ENCODE measurements around the gene SELL.
A peak's percentile ranks its signal among the peaks of the same experiment; 100 is the strongest.
"Not testable (repeated sequence)": the region's sequence is repeated elsewhere in the genome, so short reads cannot be mapped to it uniquely, and the experiment has no call there.

Gene SELL

DNA sequence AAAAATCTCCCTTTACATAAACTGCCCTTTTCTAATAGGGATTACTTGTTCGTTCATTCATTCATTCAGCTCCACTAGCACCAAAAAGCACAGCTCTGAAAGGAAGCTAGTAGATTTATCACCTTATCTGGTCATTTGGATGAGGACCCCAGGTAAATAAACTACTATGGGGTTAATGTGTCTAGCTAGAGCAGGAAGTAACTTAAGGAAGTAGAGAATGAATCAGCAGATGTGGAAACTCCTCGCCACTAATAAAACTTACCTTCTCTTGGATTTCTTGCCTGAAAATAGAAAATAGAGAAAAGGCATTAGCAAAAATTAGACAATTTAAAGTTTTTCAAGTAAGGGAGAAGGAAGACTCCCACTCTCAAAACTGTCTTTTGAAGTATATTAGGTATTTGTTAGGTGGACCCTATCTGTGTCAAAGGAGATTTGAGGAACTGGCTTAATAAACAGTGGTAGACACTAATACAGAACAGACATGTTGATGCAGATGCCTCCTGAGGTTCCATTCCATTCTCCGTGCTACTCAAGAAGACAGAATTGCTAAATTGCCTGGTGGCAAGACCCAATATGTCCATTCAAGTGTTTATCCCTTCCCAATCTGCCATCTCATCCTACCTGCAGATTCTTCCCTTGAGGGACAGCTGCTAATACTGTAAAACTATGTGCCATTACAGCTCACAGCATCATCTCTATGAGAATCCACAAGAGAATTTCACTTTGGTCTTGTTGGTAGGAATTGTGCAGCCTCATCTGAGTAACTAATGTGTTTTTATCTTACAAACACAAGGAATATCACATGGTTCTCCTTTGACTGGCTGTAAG lies 14.9 kb downstream of the SELL start:
- DNase-seq (ENCODE audit: low read depth), result peak; percentile 21
- no peak for TF ChIP-seq POLR2A (IDR thresholded peaks at IDR 0.05; ENCODE audit: extremely low read depth, insufficient read length)
- no peak for TF ChIP-seq CTCF (IDR thresholded peaks at IDR 0.05; ENCODE audit: low read depth, low read length)
- TF ChIP-seq MYC (IDR thresholded peaks at IDR 0.05; ENCODE audit: low read depth, low read length), result no peak
- TF ChIP-seq, protein P1, sequence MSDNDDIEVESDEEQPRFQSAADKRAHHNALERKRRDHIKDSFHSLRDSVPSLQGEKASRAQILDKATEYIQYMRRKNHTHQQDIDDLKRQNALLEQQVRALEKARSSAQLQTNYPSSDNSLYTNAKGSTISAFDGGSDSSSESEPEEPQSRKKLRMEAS (IDR thresholded peaks at IDR 0.05; ENCODE audit: low read depth, low read length), result no peak
- H3K4me3 ChIP-seq (ENCODE audit: low read depth, low read length), result no peak overlapping the region

DNA sequence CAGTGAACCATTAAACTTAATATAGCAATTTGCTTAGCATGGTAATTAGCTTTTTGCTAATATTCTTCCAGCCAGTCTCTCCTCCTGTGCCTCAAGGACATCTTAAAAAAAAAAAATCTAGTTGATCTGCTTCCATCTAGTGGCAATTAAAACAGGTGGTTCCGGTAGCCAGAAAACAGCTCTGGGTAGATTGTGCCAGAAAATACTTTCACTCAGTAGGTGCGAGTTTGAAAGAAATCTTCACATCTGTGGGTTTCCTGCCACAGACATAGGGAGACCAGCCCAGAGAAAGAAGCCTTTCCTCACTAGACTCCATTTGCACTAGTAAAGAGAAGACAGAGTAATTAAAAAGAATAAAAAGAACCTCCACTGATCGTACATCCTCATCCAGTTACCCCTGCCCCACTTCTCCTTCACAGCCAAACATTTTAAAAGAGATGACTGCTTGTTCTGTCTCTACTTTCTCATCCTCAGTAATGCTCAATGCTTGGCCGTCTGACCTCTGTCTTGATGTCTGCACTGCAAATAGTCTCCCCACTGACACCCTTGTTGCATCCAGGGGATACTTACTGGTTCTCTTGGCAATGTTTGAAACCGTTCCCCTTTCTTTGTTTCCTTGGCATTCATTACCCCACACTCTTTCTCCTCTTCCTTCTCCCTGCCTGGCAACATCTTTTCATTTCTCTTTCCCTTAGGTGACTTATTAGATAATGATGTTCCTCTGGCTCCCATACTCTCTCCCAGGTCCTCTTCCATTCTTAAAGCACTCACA lies 16.9 kb downstream of the SELL start:
- H3K4me3 ChIP-seq (ENCODE audit: low read depth, low read length), result no peak overlapping the region
- no peak for DNase-seq (ENCODE audit: low read depth)

GRCh38 chr1:169692756-169693460 lies 18.5 kb downstream of the SELL start:
- DNase-seq (ENCODE audit: low read depth), result no peak
- TF ChIP-seq CTCF (IDR thresholded peaks at IDR 0.05; ENCODE audit: low read depth, low read length) (no peak), MYC (IDR thresholded peaks at IDR 0.05; ENCODE audit: low read depth, low read length) (no peak), POLR2A (IDR thresholded peaks at IDR 0.05; ENCODE audit: extremely low read depth, insufficient read length) (no peak)
- TF ChIP-seq, protein P1 (IDR thresholded peaks at IDR 0.05; ENCODE audit: low read depth, low read length), result no peak
- H3K4me3 ChIP-seq (ENCODE audit: low read depth, low read length), result no peak overlapping the region

More for the DNA sequence above, 16.9 kb downstream of the SELL start:
- TF ChIP-seq CTCF (IDR thresholded peaks at IDR 0.05; ENCODE audit: low read depth, low read length) (no peak), POLR2A (IDR thresholded peaks at IDR 0.05; ENCODE audit: extremely low read depth, insufficient read length) (no peak), MYC (IDR thresholded peaks at IDR 0.05; ENCODE audit: low read depth, low read length) (no peak)
- TF ChIP-seq, protein P1 (IDR thresholded peaks at IDR 0.05; ENCODE audit: low read depth, low read length), result no peak

DNA sequence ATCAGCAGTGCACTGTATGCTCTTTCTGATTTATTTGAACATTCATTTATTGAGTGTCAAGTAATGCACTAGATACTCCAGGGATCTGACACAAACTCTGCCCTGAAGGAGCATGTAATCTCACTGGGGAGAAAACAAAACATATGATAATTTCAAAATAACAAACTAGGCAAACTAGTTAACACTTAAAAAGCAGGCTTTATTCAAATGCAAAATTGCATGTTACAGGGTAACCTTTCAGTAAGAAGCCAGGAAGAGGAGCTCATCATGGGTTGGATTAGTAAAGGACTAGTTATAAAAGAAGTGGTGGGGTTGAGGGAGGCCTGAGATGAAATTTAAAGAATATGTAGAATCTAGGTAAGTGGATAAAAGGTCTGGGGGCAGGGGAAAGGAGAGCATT lies 20.9 kb downstream of the SELL start:
- DNase-seq (ENCODE audit: low read depth), result no peak
- H3K4me3 ChIP-seq (ENCODE audit: low read depth, low read length), result no peak overlapping the region
- TF ChIP-seq CTCF (IDR thresholded peaks at IDR 0.05; ENCODE audit: low read depth, low read length) (no peak), MYC (IDR thresholded peaks at IDR 0.05; ENCODE audit: low read depth, low read length) (no peak), POLR2A (IDR thresholded peaks at IDR 0.05; ENCODE audit: extremely low read depth, insufficient read length) (no peak)
- TF ChIP-seq, protein P1 (IDR thresholded peaks at IDR 0.05; ENCODE audit: low read depth, low read length), result no peak

DNA sequence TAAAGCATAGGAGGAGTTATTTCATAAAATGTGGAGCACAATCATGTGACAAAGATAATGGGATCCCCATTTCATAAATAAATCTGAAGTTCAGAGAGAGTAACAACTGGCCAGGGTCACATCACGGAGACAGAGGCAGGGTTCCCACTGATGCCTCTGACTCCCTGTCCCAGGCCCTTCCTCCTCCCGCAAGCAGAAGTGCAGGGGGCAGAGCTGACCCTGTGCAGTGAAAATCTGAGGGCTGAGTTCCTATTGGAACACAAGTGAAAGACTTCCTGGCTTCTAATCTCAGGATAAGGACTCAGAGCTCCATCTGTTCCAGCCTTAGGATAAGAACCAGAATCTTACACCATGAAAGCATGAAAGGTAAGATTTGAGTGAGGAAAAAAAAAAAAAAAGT lies 22.0 kb downstream of the SELL start:
- no peak for TF ChIP-seq CTCF (IDR thresholded peaks at IDR 0.05; ENCODE audit: low read depth, low read length)
- TF ChIP-seq, protein P1 (IDR thresholded peaks at IDR 0.05; ENCODE audit: low read depth, low read length), result no peak
- TF ChIP-seq POLR2A (IDR thresholded peaks at IDR 0.05; ENCODE audit: extremely low read depth, insufficient read length), result no peak
- no peak for TF ChIP-seq MYC (IDR thresholded peaks at IDR 0.05; ENCODE audit: low read depth, low read length)
- DNase-seq (ENCODE audit: low read depth), result no peak
- no peak overlapping the region for H3K4me3 ChIP-seq (ENCODE audit: low read depth, low read length)

- not testable (repeated sequence) for DNase-seq (ENCODE audit: low read depth); H3K4me3 ChIP-seq (ENCODE audit: low read depth, low read length)
Observed at GRCh38 chr1:169688377-169688776, 23.0 kb downstream of the SELL start.
